Left lung (tissue), 10 donors: Measurements from ENCODE around the gene OR2T29. TPM values are rescaled to one million over a fixed set of nuclear protein-coding genes. Genes with fewer than 3 reads are reported as not detected.
"Not testable (repeated sequence)": the region's sequence is repeated elsewhere in the genome, so short reads cannot be mapped to it uniquely, and the experiment has no call there.

ENCODE experiments used
- ATAC-seq: fragments of 200-7000 bp; cut with Tn5 transposase; one replicate; pipeline ENCODE4 v1.9.1; 2020; ENCODE audit warnings: moderate library complexity
- DNase-seq, 4 donors: peaks; one replicate each; pipeline ENCODE4 v3.0.0-alpha.2; 2013 to 2020
- H3K27ac ChIP-seq, 2 donors: fragments of 200-600 bp; sonication (generic) in 1 of 2; one replicate each; pipeline versions ENCODE4 v1.5.0 to v1.8.0; 2020 to 2021
- H3K27me3 ChIP-seq, 2 donors: fragments of 200-600 bp; sonication (generic) in 1 of 2; one replicate each; pipeline versions ENCODE4 v1.5.0 to v1.8.0; 2020 to 2021
- H3K36me3 ChIP-seq, 2 donors: fragments of 200-600 bp; sonication (generic) in 1 of 2; one replicate each; pipeline versions ENCODE4 v1.5.0 to v1.8.0; 2020 to 2021
- H3K4me1 ChIP-seq, 2 donors: fragments of 200-600 bp; one replicate each; pipeline ENCODE4 v1.8.0; 2021
- H3K4me3 ChIP-seq, 2 donors: fragments of 200-600 bp; sonication (generic) in 1 of 2; one replicate each; pipeline versions ENCODE4 v1.5.0 to v1.8.0; 2020 to 2021; ENCODE audit warnings: mild to moderate bottlenecking in 1 of 2
- H3K9me3 ChIP-seq, 2 donors: fragments of 200-600 bp; sonication (generic) in 1 of 2; one replicate each; pipeline versions ENCODE4 v1.5.0 to v1.8.0; 2020 to 2021
- intact Hi-C, 2 donors: fragments of 100-400 bp; cut with DNase I; formaldehyde crosslinking; loops; one replicate each; pipeline versions ENCODE4 v1.11.2 to v1.14.2; 2022
- polyA plus RNA-seq, 6 donors: library from polyadenylated mRNA; unstranded; fragments of 120-200 nt; gene quantifications; one replicate each; pipeline ENCODE4 v1.2.1, GENCODE V29; 2013; ENCODE audit not compliant: insufficient read length in 6 of 6
- total RNA-seq, 2 donors: library from RNA; stranded (reverse); fragmentation: NEBNext Ultra II Directional; extraction: Animal tissue kit (Norgen Biotek cat#: 25700); gene quantifications; one replicate each; pipeline ENCODE4 v1.2.1, GENCODE V29; 2021
- TF ChIP-seq, protein P1 (sequence below), 2 donors: fragments of 200-600 bp; sonication (generic) in 1 of 2; IDR thresholded peaks; one replicate each; pipeline versions ENCODE4 v1.5.0 to v1.8.0; 2021; ENCODE audit warnings: antibody characterized with exemption in 2 of 2
- donor health status: DM: no; HTN: yes; CAD: no.
- donor health status: DM: no; HTN: no; CAD: no.

The OR2T29 gene
- total and polyA plus RNA-seq, 8 donors: not detected

GRCh38 chr1:248585266-248585665 lies 22.7 kb upstream of the OR2T29 start:
- no peak for DNase-seq
- H3K27me3 ChIP-seq: no peaks in the 10 kb centered on the region
- H3K9me3 ChIP-seq: no peaks in the 10 kb centered on the region
- H3K27ac ChIP-seq: no peak overlapping the region
- intact Hi-C loops: no loop called here
- TF ChIP-seq, protein P1, sequence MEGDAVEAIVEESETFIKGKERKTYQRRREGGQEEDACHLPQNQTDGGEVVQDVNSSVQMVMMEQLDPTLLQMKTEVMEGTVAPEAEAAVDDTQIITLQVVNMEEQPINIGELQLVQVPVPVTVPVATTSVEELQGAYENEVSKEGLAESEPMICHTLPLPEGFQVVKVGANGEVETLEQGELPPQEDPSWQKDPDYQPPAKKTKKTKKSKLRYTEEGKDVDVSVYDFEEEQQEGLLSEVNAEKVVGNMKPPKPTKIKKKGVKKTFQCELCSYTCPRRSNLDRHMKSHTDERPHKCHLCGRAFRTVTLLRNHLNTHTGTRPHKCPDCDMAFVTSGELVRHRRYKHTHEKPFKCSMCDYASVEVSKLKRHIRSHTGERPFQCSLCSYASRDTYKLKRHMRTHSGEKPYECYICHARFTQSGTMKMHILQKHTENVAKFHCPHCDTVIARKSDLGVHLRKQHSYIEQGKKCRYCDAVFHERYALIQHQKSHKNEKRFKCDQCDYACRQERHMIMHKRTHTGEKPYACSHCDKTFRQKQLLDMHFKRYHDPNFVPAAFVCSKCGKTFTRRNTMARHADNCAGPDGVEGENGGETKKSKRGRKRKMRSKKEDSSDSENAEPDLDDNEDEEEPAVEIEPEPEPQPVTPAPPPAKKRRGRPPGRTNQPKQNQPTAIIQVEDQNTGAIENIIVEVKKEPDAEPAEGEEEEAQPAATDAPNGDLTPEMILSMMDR (IDR thresholded peaks at IDR 0.05): no peak
- H3K4me3 ChIP-seq: no peak overlapping the region
- no peaks in the 10 kb centered on the region for H3K36me3 ChIP-seq
- H3K4me1 ChIP-seq: no peaks in the 10 kb centered on the region
- ATAC-seq: no peak

- TF ChIP-seq, protein P1 (IDR thresholded peaks at IDR 0.05): no peak
These were observed 13.8 kb upstream of the OR2T29 start for GRCh38 chr1:248576260-248576980.

DNA sequence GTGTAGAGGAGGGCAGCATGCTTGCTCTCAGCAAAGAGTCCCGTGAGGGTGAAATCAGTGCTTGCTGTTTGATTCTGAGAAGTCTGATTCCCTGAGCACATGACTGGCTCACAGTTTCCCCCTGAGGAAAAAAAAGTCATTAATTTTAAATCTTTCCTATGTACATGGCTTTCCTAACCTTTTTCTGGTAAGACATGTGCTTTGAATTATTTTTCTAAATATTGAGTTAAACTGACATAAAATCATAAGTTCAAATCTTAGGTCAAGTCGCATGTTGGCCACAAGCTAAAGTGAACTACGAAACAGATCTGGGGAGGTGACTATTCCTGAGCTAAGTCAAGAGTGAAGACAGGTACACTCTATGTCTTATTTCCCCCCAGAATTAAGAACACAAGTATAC lies 12.1 kb upstream of the OR2T29 start, which contains the start of gene OR2T34:
Gene OR2T34 (minus strand): TSS at position 101 of the 400 bp plus-strand sequence. CDS start 0 bp downstream, at position 101.
- ATAC-seq, H3K36me3 ChIP-seq, H3K27me3 ChIP-seq, H3K27ac ChIP-seq, intact Hi-C loops, H3K9me3 ChIP-seq, H3K4me3 ChIP-seq, DNase-seq, H3K4me1 ChIP-seq: not testable (repeated sequence)

More at GRCh38 chr1:248576260-248576980, 13.8 kb upstream of the OR2T29 start:
- H3K4me1 ChIP-seq: no peaks in the 10 kb centered on the region
- ATAC-seq (no peak), DNase-seq (no peak)
- intact Hi-C loops: no loop called here
- no peaks in the 10 kb centered on the region for H3K36me3 ChIP-seq
- no peak overlapping the region for H3K27ac ChIP-seq
- H3K4me3 ChIP-seq: no peak overlapping the region
- H3K9me3 ChIP-seq: no peaks in the 10 kb centered on the region
- H3K27me3 ChIP-seq: no peaks in the 10 kb centered on the region

- H3K27ac ChIP-seq, H3K36me3 ChIP-seq, intact Hi-C loops, ATAC-seq, H3K4me3 ChIP-seq, H3K4me1 ChIP-seq, H3K9me3 ChIP-seq, H3K27me3 ChIP-seq: not testable (repeated sequence)
- peak in 1 of 4 donors; percentile 57 for DNase-seq
These were observed 11.3 kb upstream of the OR2T29 start for GRCh38 chr1:248573856-248574255.

- H3K27ac ChIP-seq, H3K36me3 ChIP-seq, H3K4me1 ChIP-seq, H3K9me3 ChIP-seq, H3K4me3 ChIP-seq, H3K27me3 ChIP-seq, DNase-seq, ATAC-seq, intact Hi-C loops: not testable (repeated sequence)
These were observed 9.5 kb upstream of the OR2T29 start for GRCh38 chr1:248572049-248572448.

GRCh38 chr1:248570811-248571210 lies 8.2 kb upstream of the OR2T29 start:
- H3K36me3 ChIP-seq, H3K9me3 ChIP-seq, H3K27ac ChIP-seq, DNase-seq, ATAC-seq, intact Hi-C loops, H3K4me3 ChIP-seq, H3K27me3 ChIP-seq, H3K4me1 ChIP-seq: not testable (repeated sequence)

- H3K36me3 ChIP-seq, H3K4me3 ChIP-seq, intact Hi-C loops, H3K27me3 ChIP-seq, DNase-seq, H3K4me1 ChIP-seq, H3K9me3 ChIP-seq, H3K27ac ChIP-seq, ATAC-seq: not testable (repeated sequence)
These were observed 6.5 kb upstream of the OR2T29 start for GRCh38 chr1:248569049-248569448.

DNA sequence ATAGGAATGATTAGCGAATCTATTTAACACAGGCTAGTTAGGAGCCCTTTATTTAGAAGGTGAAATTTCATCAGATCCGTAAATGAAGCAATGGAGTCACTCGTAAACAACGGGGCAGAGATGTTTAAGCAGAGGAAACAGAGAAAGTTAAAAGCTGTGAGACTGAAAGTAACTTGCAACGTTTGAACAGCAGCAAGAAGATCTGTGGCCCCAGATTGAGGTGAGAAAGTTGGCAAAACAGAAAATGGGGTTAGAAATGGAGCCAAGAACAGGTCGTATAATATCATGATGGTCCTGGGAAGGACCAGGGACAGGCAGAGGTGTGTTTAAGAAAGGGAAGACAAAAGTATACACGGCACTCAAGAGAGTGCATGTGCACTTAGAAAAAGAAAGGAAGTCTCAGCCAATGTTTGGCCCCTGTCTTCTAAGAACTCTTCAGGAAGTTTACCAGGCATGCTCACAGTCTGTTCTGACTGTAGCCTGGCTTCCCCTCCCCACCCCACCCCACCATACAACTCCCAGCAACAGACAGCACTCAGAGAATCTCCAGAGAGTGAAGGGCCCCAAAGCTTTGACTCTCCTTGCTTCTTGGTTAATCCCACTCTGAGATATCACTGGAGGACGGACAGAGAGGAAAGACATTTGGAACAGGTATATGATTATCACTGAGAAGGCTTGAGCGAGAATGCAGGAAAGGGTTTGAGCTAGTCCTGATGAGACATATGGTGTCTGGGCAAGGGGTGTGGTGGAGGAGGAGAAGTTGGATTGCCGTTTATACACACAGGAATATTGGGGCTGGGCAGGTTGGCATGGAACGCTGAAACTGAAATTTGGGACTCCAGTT lies 3.2 kb upstream of the OR2T29 start:
- H3K27me3 ChIP-seq, ATAC-seq, H3K27ac ChIP-seq, H3K4me3 ChIP-seq, DNase-seq, H3K4me1 ChIP-seq, H3K9me3 ChIP-seq, intact Hi-C loops, H3K36me3 ChIP-seq: not testable (repeated sequence)

DNA sequence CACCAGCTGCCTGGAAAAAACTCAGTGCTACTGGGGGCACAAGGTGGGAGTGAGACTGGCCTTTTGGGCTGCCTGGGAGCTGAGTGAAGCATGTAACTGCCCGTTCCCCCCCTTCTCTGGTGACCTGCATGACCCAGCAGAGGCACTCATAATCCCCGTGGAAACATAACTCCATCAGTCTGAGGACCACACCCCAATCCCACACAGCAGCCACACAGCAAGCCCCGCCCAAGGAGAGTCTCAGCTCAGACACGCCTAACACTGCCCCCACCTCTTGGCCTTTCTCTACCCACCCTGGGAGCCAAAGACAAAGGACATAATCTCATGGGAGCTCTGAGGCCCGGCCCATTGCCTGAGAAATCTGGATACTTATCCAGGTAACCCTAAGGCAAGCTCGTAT lies 11.5 kb downstream of the OR2T29 start:
- H3K4me1 ChIP-seq, H3K27ac ChIP-seq, H3K4me3 ChIP-seq, H3K9me3 ChIP-seq, H3K27me3 ChIP-seq, H3K36me3 ChIP-seq, ATAC-seq, intact Hi-C loops, DNase-seq: not testable (repeated sequence)

DNA sequence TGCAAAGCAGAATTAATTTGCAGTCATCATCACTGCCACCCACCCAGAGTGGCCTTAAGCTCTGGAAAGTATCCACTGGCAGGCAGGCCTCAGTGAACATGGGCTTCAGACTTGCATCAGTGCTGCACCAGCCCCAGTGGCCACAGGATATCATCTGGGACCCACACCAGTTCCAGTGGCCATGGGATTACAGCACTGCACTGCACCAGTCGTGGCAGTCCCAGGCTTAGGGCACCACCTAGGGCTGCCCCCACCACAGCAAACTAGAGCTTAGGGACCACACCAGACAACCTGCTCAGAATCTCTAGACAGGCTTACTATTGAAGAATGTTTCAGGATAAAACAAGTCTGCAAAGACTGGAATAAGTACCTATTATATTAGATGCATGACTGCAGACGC lies 15.2 kb downstream of the OR2T29 start:
- H3K4me1 ChIP-seq, DNase-seq, H3K9me3 ChIP-seq, H3K36me3 ChIP-seq, H3K27me3 ChIP-seq, H3K4me3 ChIP-seq, intact Hi-C loops, ATAC-seq, H3K27ac ChIP-seq: not testable (repeated sequence)

- H3K27ac ChIP-seq, H3K27me3 ChIP-seq, intact Hi-C loops, H3K4me3 ChIP-seq, DNase-seq, H3K4me1 ChIP-seq, H3K9me3 ChIP-seq, ATAC-seq, H3K36me3 ChIP-seq: not testable (repeated sequence)
These were observed 25.1 kb downstream of the OR2T29 start for GRCh38 chr1:248537449-248537848.
